ENCODE data around the gene TLE1. TPM values are rescaled to one million over a fixed set of nuclear protein-coding genes. Genes with fewer than 3 reads are reported as not detected.

The TLE1 gene
- total RNA-seq, 1 experiment from 2014 or later = 17.3 TPM

DNA sequence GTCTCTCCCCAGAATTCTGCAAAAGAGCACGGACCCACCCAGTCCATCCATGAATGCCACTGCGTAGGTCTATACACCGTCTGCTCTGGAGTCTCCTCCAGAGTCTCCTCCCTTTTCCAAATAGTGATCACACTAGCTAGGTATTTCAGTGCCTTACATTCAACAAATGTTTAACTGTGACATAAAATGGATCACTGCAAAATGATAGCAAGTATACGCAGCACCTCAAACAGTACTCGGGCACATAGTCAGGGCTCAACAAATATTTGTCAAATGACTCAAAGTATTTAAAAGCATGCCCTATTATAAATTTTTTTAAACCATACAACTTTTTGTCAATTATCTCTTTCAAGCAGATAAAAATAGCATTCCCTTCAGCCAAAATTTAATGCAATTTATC, 60.5 kb downstream of the TLE1 start:
- POLR2A ChIA-PET = no interaction called here
- H3K36me3 ChIP-seq (ENCODE audit: control insufficient read depth in 1 of 2, insufficient read depth in 2 of 2, low read length in 2 of 2) = peaks cover 0 to 5% of the 10 kb centered on the region in 2 experiments; a peak in 1 of 4 replicates
- intact Hi-C loops (cut with micrococcal nuclease) = no loop called here

More for the DNA sequence above, 60.5 kb downstream of the TLE1 start:
- H3K4me3 ChIP-seq (replicated peaks in 1 of 2; ENCODE audit: low read depth in 1 of 2, low read length in 2 of 2) = no peak overlapping the region
- no peak overlapping the region for H3K4me2 ChIP-seq (ENCODE audit: low read length)
- TF ChIP-seq POLR2A (IDR thresholded peaks at IDR 0.05; ENCODE audit: borderline replicate concordance, extremely low read depth, insufficient read depth, insufficient read length) (no peak), RAD21 (IDR thresholded peaks at IDR 0.05; ENCODE audit: low read depth) (no peak), YY1 (IDR thresholded peaks at IDR 0.05; ENCODE audit: extremely low read depth, insufficient replicate concordance, low read depth, low read length) (no peak), SRF (IDR thresholded peaks at IDR 0.05; ENCODE audit: low read depth) (no peak), EGR1 (IDR thresholded peaks at IDR 0.05; ENCODE audit: low read depth) (no peak), EZH2phosphoT487 (IDR thresholded peaks at IDR 0.05; ENCODE audit: borderline replicate concordance) (no peak), FOSL1 (IDR thresholded peaks at IDR 0.05; ENCODE audit: low read depth) (no peak), EZH2 (IDR thresholded peaks at IDR 0.05) (no peak), SP1 (IDR thresholded peaks at IDR 0.05; ENCODE audit: low read depth) (no peak), CEBPB (IDR thresholded peaks at IDR 0.05; ENCODE audit: low read depth) (no peak), ZNF274 (IDR thresholded peaks at IDR 0.05; ENCODE audit: low read depth, low read length) (no peak), MAX (IDR thresholded peaks at IDR 0.05) (no peak), ZFX (IDR thresholded peaks at IDR 0.05) (no peak), SIN3A (IDR thresholded peaks at IDR 0.05; ENCODE audit: low read depth) (no peak), JUND (IDR thresholded peaks at IDR 0.05) (no peak), POLR2AphosphoS5 (IDR thresholded peaks at IDR 0.05; ENCODE audit: low read depth, low read length) (no peak)
- TF ChIP-seq, protein P1, sequence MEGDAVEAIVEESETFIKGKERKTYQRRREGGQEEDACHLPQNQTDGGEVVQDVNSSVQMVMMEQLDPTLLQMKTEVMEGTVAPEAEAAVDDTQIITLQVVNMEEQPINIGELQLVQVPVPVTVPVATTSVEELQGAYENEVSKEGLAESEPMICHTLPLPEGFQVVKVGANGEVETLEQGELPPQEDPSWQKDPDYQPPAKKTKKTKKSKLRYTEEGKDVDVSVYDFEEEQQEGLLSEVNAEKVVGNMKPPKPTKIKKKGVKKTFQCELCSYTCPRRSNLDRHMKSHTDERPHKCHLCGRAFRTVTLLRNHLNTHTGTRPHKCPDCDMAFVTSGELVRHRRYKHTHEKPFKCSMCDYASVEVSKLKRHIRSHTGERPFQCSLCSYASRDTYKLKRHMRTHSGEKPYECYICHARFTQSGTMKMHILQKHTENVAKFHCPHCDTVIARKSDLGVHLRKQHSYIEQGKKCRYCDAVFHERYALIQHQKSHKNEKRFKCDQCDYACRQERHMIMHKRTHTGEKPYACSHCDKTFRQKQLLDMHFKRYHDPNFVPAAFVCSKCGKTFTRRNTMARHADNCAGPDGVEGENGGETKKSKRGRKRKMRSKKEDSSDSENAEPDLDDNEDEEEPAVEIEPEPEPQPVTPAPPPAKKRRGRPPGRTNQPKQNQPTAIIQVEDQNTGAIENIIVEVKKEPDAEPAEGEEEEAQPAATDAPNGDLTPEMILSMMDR (IDR thresholded peaks at IDR 0.05 in 2 of 3, conservative IDR thresholded peaks at IDR 0.05 in 1 of 3; ENCODE audit: borderline replicate concordance in 1 of 3, insufficient read depth in 1 of 3, low read depth in 2 of 3, low read length in 2 of 3) = no peak
- TF ChIP-seq, protein P2, sequence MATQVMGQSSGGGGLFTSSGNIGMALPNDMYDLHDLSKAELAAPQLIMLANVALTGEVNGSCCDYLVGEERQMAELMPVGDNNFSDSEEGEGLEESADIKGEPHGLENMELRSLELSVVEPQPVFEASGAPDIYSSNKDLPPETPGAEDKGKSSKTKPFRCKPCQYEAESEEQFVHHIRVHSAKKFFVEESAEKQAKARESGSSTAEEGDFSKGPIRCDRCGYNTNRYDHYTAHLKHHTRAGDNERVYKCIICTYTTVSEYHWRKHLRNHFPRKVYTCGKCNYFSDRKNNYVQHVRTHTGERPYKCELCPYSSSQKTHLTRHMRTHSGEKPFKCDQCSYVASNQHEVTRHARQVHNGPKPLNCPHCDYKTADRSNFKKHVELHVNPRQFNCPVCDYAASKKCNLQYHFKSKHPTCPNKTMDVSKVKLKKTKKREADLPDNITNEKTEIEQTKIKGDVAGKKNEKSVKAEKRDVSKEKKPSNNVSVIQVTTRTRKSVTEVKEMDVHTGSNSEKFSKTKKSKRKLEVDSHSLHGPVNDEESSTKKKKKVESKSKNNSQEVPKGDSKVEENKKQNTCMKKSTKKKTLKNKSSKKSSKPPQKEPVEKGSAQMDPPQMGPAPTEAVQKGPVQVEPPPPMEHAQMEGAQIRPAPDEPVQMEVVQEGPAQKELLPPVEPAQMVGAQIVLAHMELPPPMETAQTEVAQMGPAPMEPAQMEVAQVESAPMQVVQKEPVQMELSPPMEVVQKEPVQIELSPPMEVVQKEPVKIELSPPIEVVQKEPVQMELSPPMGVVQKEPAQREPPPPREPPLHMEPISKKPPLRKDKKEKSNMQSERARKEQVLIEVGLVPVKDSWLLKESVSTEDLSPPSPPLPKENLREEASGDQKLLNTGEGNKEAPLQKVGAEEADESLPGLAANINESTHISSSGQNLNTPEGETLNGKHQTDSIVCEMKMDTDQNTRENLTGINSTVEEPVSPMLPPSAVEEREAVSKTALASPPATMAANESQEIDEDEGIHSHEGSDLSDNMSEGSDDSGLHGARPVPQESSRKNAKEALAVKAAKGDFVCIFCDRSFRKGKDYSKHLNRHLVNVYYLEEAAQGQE (IDR thresholded peaks at IDR 0.05; ENCODE audit: low read depth) = no peak
- TF ChIP-seq, protein P3, sequence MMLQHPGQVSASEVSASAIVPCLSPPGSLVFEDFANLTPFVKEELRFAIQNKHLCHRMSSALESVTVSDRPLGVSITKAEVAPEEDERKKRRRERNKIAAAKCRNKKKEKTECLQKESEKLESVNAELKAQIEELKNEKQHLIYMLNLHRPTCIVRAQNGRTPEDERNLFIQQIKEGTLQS (IDR thresholded peaks at IDR 0.05) = no peak
- ATAC-seq (no peak), DNase-seq (ENCODE audit: low read depth, low spot score) (no peak)
- no peaks in the 10 kb centered on the region for H3K79me2 ChIP-seq (ENCODE audit: insufficient read depth, low read length)
- H3K9ac ChIP-seq (ENCODE audit: low read length) = no peak overlapping the region
- CTCF ChIA-PET = interaction anchor here (1.7 kb wide), 1 partner anchor 106 kb away, joined by 3 read pairs; no protein-coding TSS in a partner anchor
- H3K4me1 ChIP-seq (ENCODE audit: control insufficient read depth in 1 of 2, insufficient read depth in 2 of 2, low read length in 2 of 2) = peaks cover 0 to 12% of the 10 kb centered on the region in 2 experiments; a peak in 1 of 4 replicates
- no peaks in the 10 kb centered on the region for H4K20me1 ChIP-seq (ENCODE audit: insufficient read depth)
- H3K9me2 ChIP-seq (ENCODE audit: insufficient read depth) = no peaks in the 10 kb centered on the region
- H3K27me3 ChIP-seq (ENCODE audit: insufficient read depth, low read length) = no peaks in the 10 kb centered on the region
- H2AFZ ChIP-seq (ENCODE audit: low read depth, low read length, poor library complexity, severe bottlenecking) = no peak overlapping the region
- H3K9me3 ChIP-seq (ENCODE audit: control insufficient read depth in 1 of 2, insufficient read depth in 1 of 2, low read depth in 1 of 2, low read length in 2 of 2) = no peaks in the 10 kb centered on the region
- no TSS peak for BruUV-seq (replicated peaks)
- no peak overlapping the region for H3K27ac ChIP-seq (ENCODE audit: low read depth, low read length)
- RAD21 ChIA-PET (ENCODE audit: low non-redundant PET in 1 of 2, low total read pairs in 2 of 2, uncharacterized antibody in 2 of 2, unreplicated experiment in 2 of 2) = no interaction called here

All from HCT116 (cell line).